HEK293 (cell line): ENCODE results near the gene CORO2B.

Experiments
- YY1 ChIP-seq: fragments of 450-650 bp; formaldehyde crosslinking; IDR thresholded peaks from 2 replicates; pipeline ENCODE4 v1.5.1; 2018; ENCODE audit warnings: missing biosample characterization, missing genetic modification characterization
- ZBTB7A ChIP-seq: fragments of 450-650 bp; formaldehyde crosslinking; IDR thresholded peaks from 2 replicates; pipeline ENCODE4 v1.5.1; 2016; ENCODE audit warnings: low read depth, missing biosample characterization, missing genetic modification characterization
- ZNF660 ChIP-seq: fragments of 450-650 bp; IDR thresholded peaks from 2 replicates; pipeline ENCODE4 v1.5.1; 2018; ENCODE audit warnings: missing biosample characterization, mild to moderate bottlenecking, missing genetic modification characterization
- TF ChIP-seq, protein P1 (sequence below): fragments of 450-650 bp; formaldehyde crosslinking; IDR thresholded peaks from 2 replicates; pipeline ENCODE4 v1.5.1; 2016; ENCODE audit warnings: missing biosample characterization, missing genetic modification characterization
- TF ChIP-seq, protein P2 (sequence below): fragments of 450-650 bp; formaldehyde crosslinking; IDR thresholded peaks from 2 replicates; pipeline ENCODE4 v1.5.1; 2016; ENCODE audit warnings: missing biosample characterization, missing genetic modification characterization
- TF ChIP-seq, protein P3 (sequence below): fragments of 450-650 bp; formaldehyde crosslinking; IDR thresholded peaks from 2 replicates; pipeline ENCODE4 v1.5.1; 2016; ENCODE audit warnings: missing biosample characterization, missing genetic modification characterization, low read depth
- TF ChIP-seq, protein P4 (sequence below): fragments of 450-650 bp; formaldehyde crosslinking; IDR thresholded peaks from 2 replicates; pipeline ENCODE4 v1.5.1; 2016; ENCODE audit warnings: missing biosample characterization, missing genetic modification characterization
- TF ChIP-seq, protein P5 (sequence below): fragments of 450-650 bp; formaldehyde crosslinking; IDR thresholded peaks from 2 replicates; pipeline ENCODE4 v1.5.1; 2017; ENCODE audit warnings: missing biosample characterization, missing genetic modification characterization
- TF ChIP-seq, protein P6 (sequence below): fragments of 450-650 bp; formaldehyde crosslinking; IDR thresholded peaks from 2 replicates; pipeline ENCODE4 v1.5.1; 2016; ENCODE audit warnings: missing biosample characterization, missing genetic modification characterization

DNA sequence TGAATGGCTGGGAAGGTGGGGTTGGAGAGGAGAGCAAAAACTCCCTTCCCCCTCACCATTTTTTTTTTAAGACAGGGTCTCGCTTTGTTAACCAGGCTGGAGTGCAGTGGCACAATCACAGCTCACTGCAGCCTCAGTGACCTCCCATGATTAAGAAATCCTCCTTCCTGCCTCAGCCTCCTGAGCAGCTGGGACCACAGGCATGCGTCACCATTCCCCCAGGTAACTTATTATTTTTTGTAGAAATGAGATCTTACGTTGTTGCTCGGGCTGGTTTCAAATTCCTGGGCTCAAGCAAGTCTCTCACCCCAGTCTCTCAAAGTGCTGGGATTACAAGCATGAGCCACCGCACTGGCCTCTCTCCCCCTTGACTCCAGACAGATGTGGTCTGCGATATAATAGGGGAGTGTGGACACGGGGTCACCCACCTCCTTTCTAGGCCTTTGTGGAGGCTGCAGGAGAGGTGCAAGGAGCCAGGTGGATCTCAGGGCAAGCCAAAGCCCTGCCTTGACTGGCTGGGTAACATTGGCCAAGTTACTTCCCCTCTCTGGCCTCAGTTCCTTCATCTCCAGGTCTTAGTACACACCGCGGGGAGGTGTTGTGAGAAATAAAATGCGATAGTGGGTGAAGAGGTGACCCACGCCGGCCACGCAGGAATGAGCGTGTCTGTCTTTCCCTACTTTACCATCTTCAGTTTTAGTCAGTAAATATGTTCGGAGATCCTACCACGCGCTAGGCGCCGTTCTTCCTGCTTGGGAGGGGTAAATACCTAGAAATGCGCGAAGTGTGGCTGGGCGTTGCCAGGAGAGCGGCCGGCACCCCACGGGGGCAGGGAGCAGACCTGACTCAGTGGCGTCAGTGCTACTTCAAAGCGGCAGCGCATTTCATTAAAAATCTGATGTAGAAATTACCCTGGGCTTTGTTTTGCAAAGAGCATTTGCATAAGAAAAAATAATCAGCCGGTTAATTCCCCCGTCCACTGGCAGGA, 20.2 kb upstream of the CORO2B start:
- TF ChIP-seq, protein P1, sequence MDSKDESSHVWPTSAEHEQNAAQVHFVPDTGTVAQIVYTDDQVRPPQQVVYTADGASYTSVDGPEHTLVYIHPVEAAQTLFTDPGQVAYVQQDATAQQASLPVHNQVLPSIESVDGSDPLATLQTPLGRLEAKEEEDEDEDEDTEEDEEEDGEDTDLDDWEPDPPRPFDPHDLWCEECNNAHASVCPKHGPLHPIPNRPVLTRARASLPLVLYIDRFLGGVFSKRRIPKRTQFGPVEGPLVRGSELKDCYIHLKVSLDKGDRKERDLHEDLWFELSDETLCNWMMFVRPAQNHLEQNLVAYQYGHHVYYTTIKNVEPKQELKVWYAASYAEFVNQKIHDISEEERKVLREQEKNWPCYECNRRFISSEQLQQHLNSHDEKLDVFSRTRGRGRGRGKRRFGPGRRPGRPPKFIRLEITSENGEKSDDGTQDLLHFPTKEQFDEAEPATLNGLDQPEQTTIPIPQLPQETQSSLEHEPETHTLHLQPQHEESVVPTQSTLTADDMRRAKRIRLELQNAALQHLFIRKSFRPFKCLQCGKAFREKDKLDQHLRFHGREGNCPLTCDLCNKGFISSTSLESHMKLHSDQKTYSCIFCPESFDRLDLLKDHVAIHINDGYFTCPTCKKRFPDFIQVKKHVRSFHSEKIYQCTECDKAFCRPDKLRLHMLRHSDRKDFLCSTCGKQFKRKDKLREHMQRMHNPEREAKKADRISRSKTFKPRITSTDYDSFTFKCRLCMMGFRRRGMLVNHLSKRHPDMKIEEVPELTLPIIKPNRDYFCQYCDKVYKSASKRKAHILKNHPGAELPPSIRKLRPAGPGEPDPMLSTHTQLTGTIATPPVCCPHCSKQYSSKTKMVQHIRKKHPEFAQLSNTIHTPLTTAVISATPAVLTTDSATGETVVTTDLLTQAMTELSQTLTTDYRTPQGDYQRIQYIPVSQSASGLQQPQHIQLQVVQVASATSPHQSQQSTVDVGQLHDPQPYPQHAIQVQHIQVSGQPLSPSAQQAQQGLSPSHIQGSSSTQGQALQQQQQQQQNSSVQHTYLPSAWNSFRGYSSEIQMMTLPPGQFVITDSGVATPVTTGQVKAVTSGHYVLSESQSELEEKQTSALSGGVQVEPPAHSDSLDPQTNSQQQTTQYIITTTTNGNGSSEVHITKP: no peak
- TF ChIP-seq, protein P2, sequence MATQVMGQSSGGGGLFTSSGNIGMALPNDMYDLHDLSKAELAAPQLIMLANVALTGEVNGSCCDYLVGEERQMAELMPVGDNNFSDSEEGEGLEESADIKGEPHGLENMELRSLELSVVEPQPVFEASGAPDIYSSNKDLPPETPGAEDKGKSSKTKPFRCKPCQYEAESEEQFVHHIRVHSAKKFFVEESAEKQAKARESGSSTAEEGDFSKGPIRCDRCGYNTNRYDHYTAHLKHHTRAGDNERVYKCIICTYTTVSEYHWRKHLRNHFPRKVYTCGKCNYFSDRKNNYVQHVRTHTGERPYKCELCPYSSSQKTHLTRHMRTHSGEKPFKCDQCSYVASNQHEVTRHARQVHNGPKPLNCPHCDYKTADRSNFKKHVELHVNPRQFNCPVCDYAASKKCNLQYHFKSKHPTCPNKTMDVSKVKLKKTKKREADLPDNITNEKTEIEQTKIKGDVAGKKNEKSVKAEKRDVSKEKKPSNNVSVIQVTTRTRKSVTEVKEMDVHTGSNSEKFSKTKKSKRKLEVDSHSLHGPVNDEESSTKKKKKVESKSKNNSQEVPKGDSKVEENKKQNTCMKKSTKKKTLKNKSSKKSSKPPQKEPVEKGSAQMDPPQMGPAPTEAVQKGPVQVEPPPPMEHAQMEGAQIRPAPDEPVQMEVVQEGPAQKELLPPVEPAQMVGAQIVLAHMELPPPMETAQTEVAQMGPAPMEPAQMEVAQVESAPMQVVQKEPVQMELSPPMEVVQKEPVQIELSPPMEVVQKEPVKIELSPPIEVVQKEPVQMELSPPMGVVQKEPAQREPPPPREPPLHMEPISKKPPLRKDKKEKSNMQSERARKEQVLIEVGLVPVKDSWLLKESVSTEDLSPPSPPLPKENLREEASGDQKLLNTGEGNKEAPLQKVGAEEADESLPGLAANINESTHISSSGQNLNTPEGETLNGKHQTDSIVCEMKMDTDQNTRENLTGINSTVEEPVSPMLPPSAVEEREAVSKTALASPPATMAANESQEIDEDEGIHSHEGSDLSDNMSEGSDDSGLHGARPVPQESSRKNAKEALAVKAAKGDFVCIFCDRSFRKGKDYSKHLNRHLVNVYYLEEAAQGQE: no peak
- TF ChIP-seq ZBTB7A (tag by site-specific recombination) (no peak), ZNF660 (tag by site-specific recombination) (no peak), YY1 (no peak)
- TF ChIP-seq, protein P3, sequence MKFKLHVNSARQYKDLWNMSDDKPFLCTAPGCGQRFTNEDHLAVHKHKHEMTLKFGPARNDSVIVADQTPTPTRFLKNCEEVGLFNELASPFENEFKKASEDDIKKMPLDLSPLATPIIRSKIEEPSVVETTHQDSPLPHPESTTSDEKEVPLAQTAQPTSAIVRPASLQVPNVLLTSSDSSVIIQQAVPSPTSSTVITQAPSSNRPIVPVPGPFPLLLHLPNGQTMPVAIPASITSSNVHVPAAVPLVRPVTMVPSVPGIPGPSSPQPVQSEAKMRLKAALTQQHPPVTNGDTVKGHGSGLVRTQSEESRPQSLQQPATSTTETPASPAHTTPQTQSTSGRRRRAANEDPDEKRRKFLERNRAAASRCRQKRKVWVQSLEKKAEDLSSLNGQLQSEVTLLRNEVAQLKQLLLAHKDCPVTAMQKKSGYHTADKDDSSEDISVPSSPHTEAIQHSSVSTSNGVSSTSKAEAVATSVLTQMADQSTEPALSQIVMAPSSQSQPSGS: no peak
- TF ChIP-seq, protein P4, sequence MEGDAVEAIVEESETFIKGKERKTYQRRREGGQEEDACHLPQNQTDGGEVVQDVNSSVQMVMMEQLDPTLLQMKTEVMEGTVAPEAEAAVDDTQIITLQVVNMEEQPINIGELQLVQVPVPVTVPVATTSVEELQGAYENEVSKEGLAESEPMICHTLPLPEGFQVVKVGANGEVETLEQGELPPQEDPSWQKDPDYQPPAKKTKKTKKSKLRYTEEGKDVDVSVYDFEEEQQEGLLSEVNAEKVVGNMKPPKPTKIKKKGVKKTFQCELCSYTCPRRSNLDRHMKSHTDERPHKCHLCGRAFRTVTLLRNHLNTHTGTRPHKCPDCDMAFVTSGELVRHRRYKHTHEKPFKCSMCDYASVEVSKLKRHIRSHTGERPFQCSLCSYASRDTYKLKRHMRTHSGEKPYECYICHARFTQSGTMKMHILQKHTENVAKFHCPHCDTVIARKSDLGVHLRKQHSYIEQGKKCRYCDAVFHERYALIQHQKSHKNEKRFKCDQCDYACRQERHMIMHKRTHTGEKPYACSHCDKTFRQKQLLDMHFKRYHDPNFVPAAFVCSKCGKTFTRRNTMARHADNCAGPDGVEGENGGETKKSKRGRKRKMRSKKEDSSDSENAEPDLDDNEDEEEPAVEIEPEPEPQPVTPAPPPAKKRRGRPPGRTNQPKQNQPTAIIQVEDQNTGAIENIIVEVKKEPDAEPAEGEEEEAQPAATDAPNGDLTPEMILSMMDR (tag by site-specific recombination): no peak
- TF ChIP-seq, protein P5, sequence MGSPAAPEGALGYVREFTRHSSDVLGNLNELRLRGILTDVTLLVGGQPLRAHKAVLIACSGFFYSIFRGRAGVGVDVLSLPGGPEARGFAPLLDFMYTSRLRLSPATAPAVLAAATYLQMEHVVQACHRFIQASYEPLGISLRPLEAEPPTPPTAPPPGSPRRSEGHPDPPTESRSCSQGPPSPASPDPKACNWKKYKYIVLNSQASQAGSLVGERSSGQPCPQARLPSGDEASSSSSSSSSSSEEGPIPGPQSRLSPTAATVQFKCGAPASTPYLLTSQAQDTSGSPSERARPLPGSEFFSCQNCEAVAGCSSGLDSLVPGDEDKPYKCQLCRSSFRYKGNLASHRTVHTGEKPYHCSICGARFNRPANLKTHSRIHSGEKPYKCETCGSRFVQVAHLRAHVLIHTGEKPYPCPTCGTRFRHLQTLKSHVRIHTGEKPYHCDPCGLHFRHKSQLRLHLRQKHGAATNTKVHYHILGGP (tag by site-specific recombination): no peak
- TF ChIP-seq, protein P6, sequence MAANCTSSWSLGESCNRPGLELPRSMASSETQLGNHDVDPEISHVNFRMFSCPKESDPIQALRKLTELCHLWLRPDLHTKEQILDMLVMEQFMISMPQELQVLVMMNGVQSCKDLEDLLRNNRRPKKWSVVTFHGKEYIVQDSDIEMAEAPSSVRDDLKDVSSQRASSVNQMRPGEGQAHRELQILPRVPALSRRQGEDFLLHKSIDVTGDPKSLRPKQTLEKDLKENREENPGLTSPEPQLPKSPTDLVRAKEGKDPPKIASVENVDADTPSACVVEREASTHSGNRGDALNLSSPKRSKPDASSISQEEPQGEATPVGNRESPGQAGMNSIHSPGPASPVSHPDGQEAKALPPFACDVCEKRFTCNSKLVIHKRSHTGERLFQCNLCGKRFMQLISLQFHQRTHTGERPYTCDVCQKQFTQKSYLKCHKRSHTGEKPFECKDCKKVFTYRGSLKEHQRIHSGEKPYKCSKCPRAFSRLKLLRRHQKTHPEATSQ (tag by site-specific recombination): no peak
